ENCODE measurements around the gene PDGFRA.
A peak's percentile ranks its signal among the peaks of the same experiment; 100 is the strongest.

The PDGFRA gene

GRCh38 chr4:54228961-54229501 is at the start of gene PDGFRA:
Gene PDGFRA (plus strand): TSS chr4:54229293. CDS start chr4:54258769, 29,476 bp downstream.
- DNase-seq (ENCODE audit: low read depth) = no peak
- H3K4me3 ChIP-seq (ENCODE audit: low read length) = peak within 1 kb of the TSS; percentile 21

GRCh38 chr4:54184581-54184980 is 44.5 kb upstream of the PDGFRA start:
- no peak for TF ChIP-seq CTCF (IDR thresholded peaks at IDR 0.05; ENCODE audit: insufficient read depth, low read depth, low read length, missing control alignments)
- DNase-seq (ENCODE audit: low read depth) = no peak

More at GRCh38 chr4:54228961-54229501, at the start of gene PDGFRA:
- no peak for TF ChIP-seq CTCF (IDR thresholded peaks at IDR 0.05; ENCODE audit: insufficient read depth, low read depth, low read length, missing control alignments)

GRCh38 chr4:54185044-54185780 is 43.9 kb upstream of the PDGFRA start:
- no peak for DNase-seq (ENCODE audit: low read depth)
- TF ChIP-seq CTCF (IDR thresholded peaks at IDR 0.05; ENCODE audit: insufficient read depth, low read depth, low read length, missing control alignments) = no peak
- H3K4me3 ChIP-seq (ENCODE audit: low read length) = no peak overlapping the region

More at GRCh38 chr4:54184581-54184980, 44.5 kb upstream of the PDGFRA start:
- no peak overlapping the region for H3K4me3 ChIP-seq (ENCODE audit: low read length)

GRCh38 chr4:54185866-54186265 is 43.2 kb upstream of the PDGFRA start:
- H3K4me3 ChIP-seq (ENCODE audit: low read length) = no peak overlapping the region
- no peak for TF ChIP-seq CTCF (IDR thresholded peaks at IDR 0.05; ENCODE audit: insufficient read depth, low read depth, low read length, missing control alignments)
- no peak for DNase-seq (ENCODE audit: low read depth)

- no peak overlapping the region for H3K4me3 ChIP-seq (ENCODE audit: low read length)
- DNase-seq (ENCODE audit: low read depth) = no peak
- TF ChIP-seq CTCF (IDR thresholded peaks at IDR 0.05; ENCODE audit: insufficient read depth, low read depth, low read length, missing control alignments) = no peak
Measured at GRCh38 chr4:54186371-54186770, 42.7 kb upstream of the PDGFRA start.

- H3K4me3 ChIP-seq (ENCODE audit: low read length) = no peak overlapping the region
- no peak for TF ChIP-seq CTCF (IDR thresholded peaks at IDR 0.05; ENCODE audit: insufficient read depth, low read depth, low read length, missing control alignments)
- no peak for DNase-seq (ENCODE audit: low read depth)
Measured at GRCh38 chr4:54187148-54187547, 41.9 kb upstream of the PDGFRA start.
